ENCODE data around the gene PRKCE.

Gene PRKCE

GRCh38 chr2:45729753-45730512 lies 78.5 kb downstream of the PRKCE start:
- no peak for DNase-seq

- no peak for DNase-seq
Measured at GRCh38 chr2:45731141-45731540, 79.7 kb downstream of the PRKCE start.

DNA sequence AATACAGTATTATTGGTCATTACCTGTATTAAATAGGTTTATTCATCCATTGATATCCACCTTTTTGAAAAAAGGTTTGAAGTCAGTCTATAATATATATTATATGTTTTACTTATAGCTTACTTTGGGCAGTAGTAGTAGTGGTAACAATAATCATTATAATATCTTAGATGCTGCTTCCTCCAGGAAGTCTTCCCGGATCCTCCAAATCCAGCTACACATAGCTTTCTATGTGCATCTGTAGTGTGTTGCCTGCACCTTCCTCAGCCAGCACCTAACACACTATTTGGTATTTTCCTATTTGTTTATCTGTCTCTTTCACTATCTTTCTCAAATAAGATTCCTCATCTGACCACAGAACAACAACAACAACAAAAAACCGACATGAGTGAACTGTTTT lies 81.0 kb downstream of the PRKCE start:
- DNase-seq, result no peak

DNA sequence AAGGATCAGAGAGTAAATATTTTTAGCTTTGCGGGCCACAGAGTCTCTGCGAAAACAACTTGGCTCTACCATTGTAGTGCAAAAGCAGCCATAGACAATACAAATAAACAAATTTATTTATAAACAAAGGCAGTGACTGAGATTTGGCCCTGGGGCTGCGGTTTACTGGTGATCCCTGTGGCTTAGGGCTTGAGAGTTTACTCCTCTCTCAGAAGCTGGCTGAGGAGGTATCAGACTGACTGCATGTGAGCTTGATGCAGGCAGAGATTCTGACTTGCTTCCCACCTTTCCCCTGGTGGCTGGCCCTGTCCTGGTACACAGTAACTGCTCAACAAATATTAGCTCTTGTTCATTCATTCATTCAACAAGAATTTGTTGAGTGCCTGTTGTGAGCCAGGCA lies 81.5 kb downstream of the PRKCE start:
- no peak for DNase-seq

- no peak for DNase-seq
Measured at GRCh38 chr2:45734336-45734735, 82.9 kb downstream of the PRKCE start.

GRCh38 chr2:45734952-45735351 lies 83.5 kb downstream of the PRKCE start:
- DNase-seq, result no peak

DNA sequence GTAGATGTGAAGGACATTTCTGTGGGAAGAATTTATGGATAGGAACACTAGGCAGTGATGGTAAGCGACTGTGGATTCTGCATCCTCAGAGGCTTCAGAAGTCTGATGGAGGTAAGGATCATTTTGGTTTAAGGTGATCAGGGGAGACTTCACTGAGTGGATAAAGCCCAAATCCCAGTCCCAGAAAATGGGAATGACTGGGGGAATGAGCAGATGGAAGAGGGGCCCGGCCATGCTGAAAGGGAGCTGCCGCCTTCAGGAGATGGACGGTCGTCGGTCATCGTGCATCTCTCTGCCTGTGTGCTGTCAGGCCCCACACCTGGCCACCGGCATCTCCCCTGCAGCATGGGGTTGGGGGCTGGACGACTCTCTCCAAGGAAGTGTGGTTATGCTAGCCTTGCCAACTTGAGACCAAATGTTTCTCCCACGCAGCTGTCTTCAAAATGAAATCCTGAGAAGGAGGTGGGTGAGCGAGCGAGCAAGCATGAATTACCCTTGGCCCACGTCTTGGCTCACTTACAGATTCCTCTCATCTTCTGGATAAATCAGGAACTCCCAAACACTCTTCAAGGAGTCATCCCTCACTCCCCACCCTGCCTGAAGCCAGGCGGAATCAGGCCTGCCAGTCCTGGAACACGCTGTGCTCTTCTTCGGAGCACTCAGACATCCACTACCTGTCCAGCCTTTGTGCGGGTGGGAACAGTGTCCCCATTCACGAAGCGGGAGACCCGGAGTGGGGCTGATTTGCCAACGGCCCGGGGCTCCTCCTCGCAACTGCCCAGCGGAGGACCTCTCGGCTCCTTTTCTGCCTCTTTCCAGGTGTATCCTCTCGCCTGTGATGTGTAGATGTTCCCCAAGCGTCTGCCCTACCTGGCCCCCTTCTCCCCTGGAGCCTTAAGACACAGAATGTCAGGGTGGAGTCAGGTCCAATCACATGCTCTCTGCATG lies 85.6 kb downstream of the PRKCE start:
- DNase-seq, result no peak

GRCh38 chr2:45739796-45740485 lies 88.5 kb downstream of the PRKCE start:
- DNase-seq, result no peak

DNA sequence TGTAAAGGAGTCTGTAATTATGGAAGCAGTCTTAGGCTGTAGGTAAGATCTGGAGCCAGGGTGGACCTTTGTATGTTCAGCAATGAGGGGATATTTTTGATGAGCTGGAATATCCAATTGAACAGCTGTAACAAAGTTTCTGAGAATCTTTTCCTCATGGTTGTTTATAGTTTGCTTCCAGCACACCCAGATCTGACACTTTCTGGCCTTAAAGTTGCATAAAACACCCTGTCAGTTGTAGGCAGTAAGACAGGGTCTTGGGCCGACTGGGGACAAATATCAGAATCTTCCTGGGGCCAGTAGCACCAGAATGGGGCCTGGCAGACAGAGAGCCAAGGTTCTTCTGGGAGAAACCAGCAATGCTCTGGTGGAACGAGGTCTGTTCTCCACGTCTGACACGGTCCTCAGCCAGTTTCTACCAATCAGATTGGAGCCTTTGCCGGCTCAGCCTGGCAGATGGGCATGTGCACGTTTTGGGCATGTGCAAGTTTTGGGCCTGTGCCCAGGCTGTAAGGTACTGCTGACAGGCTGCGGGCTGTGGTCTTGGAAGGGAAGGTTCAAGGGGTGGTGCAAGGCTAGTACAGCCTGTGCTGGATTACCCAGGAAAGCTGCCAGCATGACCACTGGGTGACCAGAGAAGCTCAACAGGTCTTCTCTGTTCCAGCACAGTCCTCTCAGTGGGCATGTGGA lies 89.8 kb downstream of the PRKCE start:
- DNase-seq, result no peak

- no peak for DNase-seq
Measured at GRCh38 chr2:45743531-45744396, 92.3 kb downstream of the PRKCE start.

DNA sequence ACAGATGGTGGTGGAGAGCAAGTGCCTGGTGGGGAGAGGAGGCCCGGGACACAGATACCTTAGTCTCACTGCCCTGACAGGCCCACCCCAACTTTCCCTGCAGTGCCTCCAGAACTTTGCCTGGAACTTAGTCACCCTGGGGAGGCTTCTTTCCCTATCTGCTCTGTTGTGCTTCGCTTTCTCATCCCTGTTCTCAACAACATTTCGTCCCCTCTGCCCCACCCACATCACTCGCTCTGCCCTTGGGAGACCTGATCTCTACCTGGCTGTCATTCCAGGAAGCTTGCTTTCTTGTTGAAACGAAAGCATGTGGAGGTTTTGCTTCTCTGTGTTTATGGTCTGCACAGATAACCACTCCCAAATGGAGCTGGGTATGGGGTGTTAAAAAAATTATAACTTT lies 93.8 kb downstream of the PRKCE start:
- DNase-seq, result no peak

- DNase-seq, result no peak
Measured at GRCh38 chr2:45746888-45747287, 95.4 kb downstream of the PRKCE start.

DNA sequence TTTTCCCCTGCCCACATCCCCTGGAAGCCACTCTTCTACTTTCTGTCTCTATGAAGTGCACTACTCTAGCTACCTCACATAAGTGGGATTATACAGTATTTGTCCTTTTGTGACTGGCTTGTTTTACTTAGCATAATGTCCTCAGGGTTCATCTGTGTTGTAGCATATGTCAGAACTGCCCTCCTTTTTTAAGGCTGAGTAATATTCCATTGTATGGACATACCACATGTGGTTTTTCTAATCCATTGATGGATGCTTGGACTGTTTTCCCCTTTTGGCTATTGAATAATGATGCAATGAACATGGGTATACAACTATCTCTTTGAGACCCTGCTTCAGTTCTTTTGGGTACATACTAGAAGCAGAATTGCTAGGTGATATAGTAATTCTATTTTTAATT lies 95.9 kb downstream of the PRKCE start:
- DNase-seq, result no peak

GRCh38 chr2:45748239-45748638 lies 96.8 kb downstream of the PRKCE start:
- no peak for DNase-seq

DNA sequence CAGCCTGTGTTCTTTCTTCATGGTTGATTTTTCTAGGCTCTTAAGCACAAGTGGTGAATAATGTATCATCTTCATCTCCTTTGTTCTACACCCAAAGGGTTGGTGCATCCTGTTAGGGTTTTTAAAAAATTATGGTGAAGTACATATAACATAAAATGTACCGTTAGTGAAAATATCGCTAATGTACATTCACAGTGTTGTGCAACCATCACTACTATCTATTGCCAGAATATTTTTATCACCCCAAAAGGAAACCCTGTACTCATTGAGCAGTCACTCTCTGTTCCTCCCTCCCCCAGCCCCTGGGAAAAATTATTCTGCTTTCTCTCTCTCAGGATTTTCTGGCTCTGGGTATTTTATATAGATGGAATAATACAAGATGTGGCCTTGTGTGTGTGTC lies 98.5 kb downstream of the PRKCE start:
- DNase-seq, result no peak

DNA sequence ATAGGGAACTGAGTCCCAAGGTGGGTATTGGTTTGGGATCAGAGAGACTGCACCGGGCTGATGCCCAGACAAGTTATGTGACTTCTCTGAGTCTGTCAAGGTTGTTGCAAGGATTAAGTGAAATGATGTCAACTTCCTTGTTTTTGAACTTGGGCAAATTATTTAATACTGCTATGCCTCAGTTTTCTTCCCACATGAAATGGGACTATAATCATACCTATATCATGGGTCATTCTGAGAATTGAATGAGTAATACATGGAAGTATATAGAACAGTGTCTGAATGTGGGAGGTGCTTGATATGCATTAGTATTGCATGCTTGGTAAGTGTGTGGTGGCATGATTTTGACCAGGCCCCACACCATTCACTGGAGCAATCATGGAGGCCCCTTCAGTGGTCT lies 99.0 kb downstream of the PRKCE start:
- no peak for DNase-seq

- DNase-seq, result no peak
Measured at GRCh38 chr2:45753381-45753780, 101.9 kb downstream of the PRKCE start.

GRCh38 chr2:45754131-45755010 lies 102.9 kb downstream of the PRKCE start:
- DNase-seq, result no peak

DNA sequence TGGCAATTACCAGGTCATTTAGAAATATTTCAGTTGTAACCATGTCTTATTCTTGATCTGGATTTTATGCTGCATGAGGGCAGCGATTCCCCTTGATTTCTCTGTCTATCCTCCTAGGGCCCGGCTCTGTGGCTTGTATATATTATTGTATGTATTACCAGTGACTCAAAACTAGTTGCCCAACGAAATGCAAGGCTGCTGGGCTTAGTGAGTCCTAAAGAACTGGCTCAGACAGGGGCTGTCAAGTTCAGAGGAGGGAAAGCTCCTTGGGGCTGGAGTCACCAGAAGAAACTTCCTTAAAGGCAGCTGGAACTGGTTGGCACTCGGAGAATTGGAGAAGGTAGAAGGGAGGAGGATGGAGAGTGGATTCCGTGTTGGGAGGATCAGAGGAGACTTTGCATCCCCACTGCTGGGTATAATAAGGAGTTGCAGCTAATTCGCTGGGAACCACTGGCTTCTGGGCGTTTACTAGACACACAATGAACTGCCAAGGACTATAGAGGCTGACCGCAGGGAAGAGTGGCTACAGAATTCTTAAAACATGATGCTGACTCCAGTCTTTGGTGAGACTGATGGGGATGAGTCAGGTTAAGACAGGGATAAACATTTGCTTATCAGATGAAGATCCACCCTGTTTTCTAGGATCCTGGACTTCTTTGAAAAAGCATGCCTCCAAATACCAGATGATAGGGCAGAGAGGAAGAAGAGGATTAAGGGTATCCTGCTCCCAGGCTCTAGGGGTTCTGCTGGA lies 104.3 kb downstream of the PRKCE start:
- DNase-seq, result no peak

GRCh38 chr2:45758018-45758417 lies 106.5 kb downstream of the PRKCE start:
- no peak for DNase-seq
